ENCODE results near the gene PAWR.

Gene PAWR

GRCh38 chr12:79553863-79554574, 136.7 kb downstream of the PAWR start:
- ATAC-seq: no peak
- TF ChIP-seq TOX (CRISPR knock-in tag; IDR thresholded peaks at IDR 0.05; ENCODE audit: borderline replicate concordance): no peak
- TF ChIP-seq ZFP3 (CRISPR knock-in tag; IDR thresholded peaks at IDR 0.05): no peak
- no peak for TF ChIP-seq PATZ1 (CRISPR knock-in tag; IDR thresholded peaks at IDR 0.05; ENCODE audit: borderline replicate concordance)
- no peak for TF ChIP-seq TCF4 (CRISPR knock-in tag; IDR thresholded peaks at IDR 0.05; ENCODE audit: borderline replicate concordance)
- TF ChIP-seq ZC3H10 (CRISPR knock-in tag; IDR thresholded peaks at IDR 0.05): no peak
- no peak for TF ChIP-seq ESRRG (CRISPR knock-in tag; IDR thresholded peaks at IDR 0.05)
- TF ChIP-seq ZNF8 (CRISPR knock-in tag; IDR thresholded peaks at IDR 0.05): no peak
- no peak for TF ChIP-seq CSRNP3 (CRISPR knock-in tag; IDR thresholded peaks at IDR 0.05)
- no peak for TF ChIP-seq PPARA (CRISPR knock-in tag; IDR thresholded peaks at IDR 0.05; ENCODE audit: borderline replicate concordance)
- TF ChIP-seq CREB5 (CRISPR knock-in tag; IDR thresholded peaks at IDR 0.05; ENCODE audit: low read depth): no peak
- TF ChIP-seq CSDC2 (CRISPR knock-in tag; IDR thresholded peaks at IDR 0.05): no peak
- no peak for TF ChIP-seq TSHZ2 (CRISPR knock-in tag; IDR thresholded peaks at IDR 0.05)
- TF ChIP-seq ARNTL (CRISPR knock-in tag; IDR thresholded peaks at IDR 0.05; ENCODE audit: borderline replicate concordance, low read depth): no peak

GRCh38 chr12:79552192-79552591, 138.6 kb downstream of the PAWR start:
- ATAC-seq: no peak
- TF ChIP-seq TOX (CRISPR knock-in tag; IDR thresholded peaks at IDR 0.05; ENCODE audit: borderline replicate concordance) (no peak), ZC3H10 (CRISPR knock-in tag; IDR thresholded peaks at IDR 0.05) (no peak), ZFP30 (CRISPR knock-in tag; IDR thresholded peaks at IDR 0.05) (no peak), BACH2 (CRISPR knock-in tag; IDR thresholded peaks at IDR 0.05; ENCODE audit: borderline replicate concordance) (no peak), SNAI2 (CRISPR knock-in tag; IDR thresholded peaks at IDR 0.05) (no peak), ESRRG (CRISPR knock-in tag; IDR thresholded peaks at IDR 0.05) (no peak), ZNF70 (CRISPR knock-in tag; IDR thresholded peaks at IDR 0.05) (no peak)

GRCh38 chr12:79549531-79550271, 141.1 kb downstream of the PAWR start:
- TF ChIP-seq PATZ1 (CRISPR knock-in tag; IDR thresholded peaks at IDR 0.05; ENCODE audit: borderline replicate concordance) (no peak), ISL1 (CRISPR knock-in tag; IDR thresholded peaks at IDR 0.05) (0 out of 2 replicates have a peak, but pooled peaks have one; percentile 9)
- no peak for ATAC-seq
